HCT116 (cell line): ENCODE data around the gene GEMIN7.

ENCODE experiments used
- EZH2 ChIP-seq: fragments of 200-600 bp; sonication (generic); IDR thresholded peaks from 2 replicates; pipeline ENCODE4 v1.6.1; 2017; ENCODE audit warnings: antibody characterized with exemption, mixed run types
- POLR2A ChIP-seq: IDR thresholded peaks from 2 replicates; pipeline ENCODE4 v1.7.0; 2011; ENCODE audit warnings: borderline replicate concordance; ENCODE audit not compliant: insufficient read depth, insufficient read length; ENCODE audit errors: extremely low read depth

GRCh38 chr19:45057444-45057843 is 21.6 kb upstream of the GEMIN7 start:
- TF ChIP-seq POLR2A (no peak), EZH2 (no peak)
